Motor neuron (in vitro differentiated cells): ENCODE measurements around the gene CRYL1. TPM values are rescaled to one million over a fixed set of nuclear protein-coding genes. Genes with fewer than 3 reads are reported as not detected.

Experiments used
- ATAC-seq, 8 experiments: fragments of 200-7000 bp; cut with Tn5 transposase; replicated peaks in 6 of 8; 2 replicates each; pipeline ENCODE4 v1.8.0; 2021; ENCODE audit warnings: mild to moderate bottlenecking in 8 of 8, moderate library complexity in 8 of 8
- H3K27ac ChIP-seq, 2 donors: fragments of 250-450 bp; sonication (Bioruptor Pico); 2 replicates each; pipeline ENCODE4 v1.9.0; 2021; ENCODE audit warnings: antibody characterized with exemption in 2 of 2, mild to moderate bottlenecking in 2 of 2, moderate library complexity in 1 of 2
- H3K4me1 ChIP-seq, 2 donors: fragments of 250-450 bp; sonication (Bioruptor Pico); replicated peaks in 1 of 2; 2 replicates each; pipeline ENCODE4 v1.6.1; 2021; ENCODE audit warnings: antibody characterized with exemption in 2 of 2, mild to moderate bottlenecking in 2 of 2, moderate library complexity in 1 of 2
- H3K4me3 ChIP-seq, 5 donors: fragments of 250-450 bp; sonication (Bioruptor Pico); 2 replicates each; pipeline ENCODE4 v1.9.0; 2021; ENCODE audit warnings: antibody characterized with exemption in 5 of 5, mild to moderate bottlenecking in 5 of 5, moderate library complexity in 4 of 5
- WGBS, 10 experiments: fragments of 450-650 bp; shearing (Covaris generic); methylation state at CpG; one replicate each; pipeline ENCODE4 v1.0.0; 2022; 5-methylcytosine and 5-hydroxymethylcytosine counted together
- in situ Hi-C, 9 experiments: fragments of 400-800 bp; cut with MboI; loops; one replicate each; pipeline ENCODE4 v1.15.0; 2021; ENCODE audit warnings: low sequenced_read_pairs in 9 of 9, low pct_unique_long_range_greater_than_20kb in 2 of 9; ENCODE audit not compliant: unreplicated experiment in 9 of 9
- total RNA-seq, 8 experiments: library from RNA; unstranded; fragments of 300-600 nt; gene quantifications; 2 replicates each; pipeline versions ENCODE4 v1.2.3 to v1.2.4, GENCODE V29; 2022

The CRYL1 gene
- total RNA-seq, 8 experiments from 2014 or later = 4.6 to 41.5 (median 14.0) TPM

- Histone ChIP-seq H3K4me3 (no peak overlapping the region), H3K27ac (no peak overlapping the region), H3K4me1 (no peaks in the 10 kb centered on the region)
- ATAC-seq = no peak
- WGBS, 10 experiments = 0 to 92% (median 75%) methylated on average over 1 to 5 of the region's 5 CpGs; no CpG with 5 or more reads in 1 of the 10 experiments
- in situ Hi-C loops = loop anchor here in 6 of 9 experiments (10.0 to 25.0 kb wide), 4 partner anchors 311 to 439 kb away; partner anchors contain the start of genes XPO4 (in 4 of the 6) and GJB2 (in 1 of the 6)
Observed at GRCh38 chr13:20498129-20498528, 27.5 kb downstream of the CRYL1 start.

- WGBS, 10 experiments = 0 to 100% (median 92%) methylated on average over 1 to 5 of the region's 10 CpGs; no CpG with 5 or more reads in 3 of the 10 experiments
- ATAC-seq = no peak
- Histone ChIP-seq H3K4me3 (no peak overlapping the region), H3K4me1 (no peaks in the 10 kb centered on the region), H3K27ac (no peak overlapping the region)
- in situ Hi-C loops = loop anchor here in 6 of 9 experiments (10.0 to 25.0 kb wide), 4 partner anchors 310 to 440 kb away; partner anchors contain the start of genes XPO4 (in 4 of the 6) and GJB2 (in 1 of the 6)
Observed at GRCh38 chr13:20497006-20497775, 28.5 kb downstream of the CRYL1 start.

DNA sequence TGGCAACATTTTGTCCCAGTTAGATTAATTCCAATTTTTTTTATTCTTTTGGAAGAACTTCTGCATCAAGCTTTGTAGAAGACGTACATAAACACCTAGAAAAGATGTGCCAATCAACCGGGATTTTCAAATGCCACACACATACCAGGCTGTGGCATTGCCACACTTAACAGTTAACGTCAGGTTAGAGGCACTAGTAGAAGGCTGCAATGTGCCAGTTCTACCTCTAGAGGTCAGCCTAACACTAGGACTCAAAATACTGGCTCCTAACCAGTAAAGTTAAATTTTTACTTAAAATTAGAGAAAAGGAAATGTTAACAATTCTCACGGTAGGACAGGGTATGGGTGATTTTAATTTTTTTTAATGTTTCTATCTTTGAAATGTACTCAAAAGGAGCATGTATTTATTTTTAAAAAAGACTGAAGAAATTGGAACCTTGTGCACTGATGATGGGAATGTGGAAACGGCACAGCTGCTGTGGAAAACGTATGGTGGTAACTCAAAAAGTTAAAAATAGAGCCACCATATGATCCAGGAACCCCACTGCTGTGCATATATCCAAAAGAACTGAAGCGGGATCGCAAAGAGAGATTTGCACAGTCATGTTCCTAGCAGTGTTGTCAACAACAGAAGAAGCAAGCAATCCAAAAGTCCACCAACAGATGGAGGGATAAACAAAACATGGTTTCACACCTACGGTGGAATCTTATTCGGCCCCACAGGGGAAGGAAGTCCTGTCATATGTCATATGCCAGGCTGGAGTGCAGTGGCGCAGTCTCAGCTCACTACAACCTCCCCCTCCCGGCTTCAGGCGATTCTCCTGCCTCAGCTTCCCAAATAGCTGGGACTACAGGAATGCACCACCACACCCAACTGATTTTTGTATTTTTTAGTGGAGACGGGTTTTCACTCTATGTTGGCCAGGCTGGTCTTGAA lies 30.3 kb downstream of the CRYL1 start:
- 0 to 57% (median 33%) methylated on average over 3 to 12 of the region's 14 CpGs; no CpG with 5 or more reads in 1 of the 10 experiments for WGBS, 10 experiments
- in situ Hi-C loops = loop anchor here in 6 of 9 experiments (10.0 to 25.0 kb wide), 4 partner anchors 308 to 442 kb away; partner anchors contain the start of genes XPO4 (in 4 of the 6) and GJB2 (in 1 of the 6)
- peak in 7 of 8 experiments; percentile 43 to 86 (median 70) for ATAC-seq
- Histone ChIP-seq H3K4me3 (no peak overlapping the region), H3K4me1 (no peaks in the 10 kb centered on the region), H3K27ac (no peak overlapping the region)

GRCh38 chr13:20494656-20495055 lies 31.0 kb downstream of the CRYL1 start:
- H3K4me1 ChIP-seq = no peaks in the 10 kb centered on the region
- no peak overlapping the region for H3K4me3 ChIP-seq
- 11 to 87% (median 44%) methylated on average over 2 to 7 of the region's 8 CpGs; no CpG with 5 or more reads in 2 of the 10 experiments for WGBS, 10 experiments
- peak in 1 of 8 experiments; percentile 17 for ATAC-seq
- H3K27ac ChIP-seq = no peak overlapping the region
- in situ Hi-C loops = loop anchor here in 6 of 9 experiments (10.0 to 25.0 kb wide), 4 partner anchors 307 to 443 kb away; partner anchors contain the start of genes XPO4 (in 4 of the 6) and GJB2 (in 1 of the 6)

- WGBS, 10 experiments = 40 to 100% (median 60%) methylated on average over 1 to 3 of the region's 3 CpGs; no CpG with 5 or more reads in 4 of the 10 experiments
- Histone ChIP-seq H3K4me1 (no peaks in the 10 kb centered on the region), H3K27ac (no peak overlapping the region), H3K4me3 (no peak overlapping the region)
- peak in 1 of 8 experiments; percentile 14 for ATAC-seq
- in situ Hi-C loops = loop anchor here in 6 of 9 experiments (10.0 to 25.0 kb wide), 4 partner anchors 305 to 445 kb away; partner anchors contain the start of genes XPO4 (in 4 of the 6) and GJB2 (in 1 of the 6)
Observed at GRCh38 chr13:20492641-20493040, 33.0 kb downstream of the CRYL1 start.

- 55 to 100% (median 78%) methylated on average over 1 to 4 of the region's 4 CpGs; no CpG with 5 or more reads in 1 of the 10 experiments for WGBS, 10 experiments
- Histone ChIP-seq H3K4me1 (no peaks in the 10 kb centered on the region), H3K4me3 (no peak overlapping the region), H3K27ac (no peak overlapping the region)
- in situ Hi-C loops = loop anchor here in 6 of 9 experiments (10.0 to 25.0 kb wide), 4 partner anchors 305 to 445 kb away; partner anchors contain the start of genes XPO4 (in 4 of the 6) and GJB2 (in 1 of the 6)
- ATAC-seq = no peak
Observed at GRCh38 chr13:20491926-20492435, 33.7 kb downstream of the CRYL1 start.

DNA sequence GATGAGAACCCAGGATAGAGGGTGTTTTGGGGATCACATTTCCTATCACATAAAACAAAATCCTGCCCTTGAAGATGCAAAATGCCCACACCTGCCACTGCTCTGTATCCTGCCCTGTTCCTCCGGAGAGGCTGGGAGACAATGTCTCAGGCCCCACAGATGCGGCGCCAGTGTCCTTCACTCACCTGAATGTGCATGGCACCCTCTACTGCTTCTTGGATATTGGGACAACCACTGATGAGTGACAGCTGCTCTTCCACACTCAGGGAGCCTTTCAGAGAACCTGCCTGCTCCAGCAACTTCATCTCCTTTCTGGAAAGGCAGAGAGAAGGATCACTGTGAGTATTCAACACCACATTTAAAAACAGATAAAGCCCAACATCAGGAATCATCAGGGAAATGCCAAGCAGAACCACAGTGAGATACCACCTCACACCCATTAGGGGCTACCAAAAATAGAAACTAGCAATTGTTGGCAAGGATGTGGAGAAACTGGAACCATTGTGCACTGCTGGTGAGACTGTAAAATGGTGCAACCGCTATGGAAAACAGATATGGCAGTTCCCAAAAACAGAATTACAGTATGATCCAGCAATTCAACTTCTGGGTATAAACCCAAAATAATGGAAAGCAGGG lies 36.4 kb downstream of the CRYL1 start:
- H3K4me1 ChIP-seq = no peaks in the 10 kb centered on the region
- in situ Hi-C loops = loop anchor here in 6 of 9 experiments (25.0 kb wide), 3 partner anchors 302 to 448 kb away; partner anchors contain the start of genes XPO4 (in 4 of the 6) and GJB2 (in 1 of the 6)
- peak in 1 of 8 experiments; percentile 90 for ATAC-seq
- no peak overlapping the region for H3K27ac ChIP-seq
- no peak overlapping the region for H3K4me3 ChIP-seq
- 37 to 100% (median 88%) methylated on average over 1 to 4 of the region's 4 CpGs; no CpG with 5 or more reads in 1 of the 10 experiments for WGBS, 10 experiments

DNA sequence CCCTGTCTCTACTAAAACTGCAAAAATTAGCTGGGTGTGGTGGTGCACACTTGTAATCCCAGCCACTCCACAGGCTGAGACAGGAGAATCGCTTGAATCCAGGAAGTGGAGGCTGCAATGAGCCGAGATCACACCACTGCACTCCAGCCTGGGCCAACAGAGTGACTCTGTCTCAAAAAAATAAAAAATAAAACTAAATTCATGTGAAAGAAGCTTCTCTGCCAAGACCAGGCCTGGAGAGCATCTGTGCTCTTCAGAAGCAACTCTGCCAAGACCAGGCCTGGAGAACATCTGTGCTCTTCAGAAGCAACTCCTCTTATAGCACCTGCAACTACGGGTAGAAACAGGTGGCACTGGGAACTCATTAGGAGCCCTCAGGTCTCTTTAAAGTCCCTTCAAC lies 37.7 kb downstream of the CRYL1 start:
- WGBS, 10 experiments = 20 to 100% (median 81%) methylated on average over 1 to 3 of the region's 3 CpGs; no CpG with 5 or more reads in 2 of the 10 experiments
- Histone ChIP-seq H3K27ac (no peak overlapping the region), H3K4me1 (no peaks in the 10 kb centered on the region), H3K4me3 (no peak overlapping the region)
- peak in 3 of 8 experiments; percentile 20 to 25 (median 24) for ATAC-seq
- in situ Hi-C loops = loop anchor here in 6 of 9 experiments (25.0 kb wide), 3 partner anchors 301 to 449 kb away; partner anchors contain the start of genes XPO4 (in 4 of the 6) and GJB2 (in 1 of the 6)

DNA sequence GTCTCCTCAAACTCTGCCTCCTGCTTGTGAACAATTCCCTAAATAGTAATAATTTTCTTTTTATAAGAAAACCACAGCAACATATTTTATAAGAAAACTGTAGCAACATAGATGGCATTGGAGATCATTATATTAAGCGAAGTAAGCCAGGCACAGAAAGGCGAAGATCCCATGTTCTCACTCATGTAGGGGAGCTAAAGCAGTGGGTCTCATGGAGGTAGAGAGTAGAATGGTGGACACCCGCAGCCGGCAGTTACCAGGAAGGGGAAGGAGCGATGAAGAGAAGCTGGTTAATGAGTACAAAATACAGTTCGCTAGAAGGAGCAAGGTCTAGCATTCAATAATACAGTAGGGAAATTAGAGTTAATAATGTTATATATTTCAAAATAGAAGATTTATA lies 42.9 kb downstream of the CRYL1 start:
- WGBS, 10 experiments = 80 to 98% (median 91%) methylated on average over 2 to 6 of the region's 6 CpGs; no CpG with 5 or more reads in 1 of the 10 experiments
- no peaks in the 10 kb centered on the region for H3K4me1 ChIP-seq
- H3K4me3 ChIP-seq = no peak overlapping the region
- in situ Hi-C loops = loop anchor here in 6 of 9 experiments (25.0 kb wide), 3 partner anchors 295 to 455 kb away; partner anchors contain the start of genes XPO4 (in 4 of the 6) and GJB2 (in 1 of the 6)
- no peak overlapping the region for H3K27ac ChIP-seq
- no peak for ATAC-seq

DNA sequence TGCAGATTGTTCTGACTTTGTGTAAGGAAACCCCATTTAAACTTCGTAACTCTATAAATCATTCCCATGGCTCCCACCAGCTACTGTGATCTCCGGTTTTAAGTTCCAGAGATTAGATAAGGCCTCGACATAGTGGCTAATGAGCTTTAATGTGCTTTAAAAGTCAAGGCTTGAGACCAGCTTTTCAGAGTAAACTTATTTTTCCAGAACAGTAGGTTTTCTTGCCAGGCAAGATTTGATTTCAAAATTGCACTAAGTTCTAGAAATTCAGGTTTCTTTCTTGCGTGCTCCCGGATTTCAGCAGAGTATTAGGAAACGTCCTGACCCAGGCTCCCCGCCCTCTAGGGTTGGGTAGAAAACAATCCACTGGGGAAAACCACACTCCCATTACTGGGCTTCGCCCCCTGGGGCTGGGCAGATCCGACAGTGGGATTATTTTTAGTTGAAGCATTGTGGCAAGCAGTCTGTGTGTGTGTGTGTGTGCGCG lies 43.3 kb downstream of the CRYL1 start:
- Histone ChIP-seq H3K4me1 (no peaks in the 10 kb centered on the region), H3K27ac (no peak overlapping the region), H3K4me3 (no peak overlapping the region)
- WGBS, 10 experiments = 61 to 91% (median 70%) methylated on average over 1 to 11 of the region's 11 CpGs
- in situ Hi-C loops = loop anchor here in 6 of 9 experiments (25.0 kb wide), 3 partner anchors 295 to 455 kb away; partner anchors contain the start of genes XPO4 (in 4 of the 6) and GJB2 (in 1 of the 6)
- no peak for ATAC-seq

DNA sequence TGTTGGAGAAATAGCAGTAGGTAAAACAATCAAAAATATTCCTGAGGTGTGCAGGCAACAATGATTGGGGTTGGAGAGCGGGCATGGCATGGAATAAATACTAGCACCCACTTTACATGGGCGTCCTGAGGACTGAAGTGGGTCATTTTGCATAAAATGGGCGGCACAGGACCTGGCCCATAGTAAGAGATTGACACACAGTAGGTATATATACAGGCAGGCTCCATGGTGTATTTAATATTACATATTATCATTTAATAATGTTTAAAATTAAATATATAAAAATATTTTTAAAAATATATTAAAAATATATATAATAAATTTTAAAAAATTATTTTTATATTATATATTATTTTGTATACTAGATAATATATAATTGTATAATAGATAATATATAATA lies 48.3 kb downstream of the CRYL1 start:
- no peak for ATAC-seq
- Histone ChIP-seq H3K27ac (no peak overlapping the region), H3K4me3 (no peak overlapping the region), H3K4me1 (no peaks in the 10 kb centered on the region)
- WGBS, 10 experiments = 45 to 100% (median 93%) methylated on average over 1 to 3 of the region's 3 CpGs
- in situ Hi-C loops = loop anchor here in 6 of 9 experiments (25.0 kb wide), 3 partner anchors 290 to 460 kb away; partner anchors contain the start of genes XPO4 (in 4 of the 6) and GJB2 (in 1 of the 6)
